ENCODE results near the gene EIF2B2. TPM values are rescaled to one million over a fixed set of nuclear protein-coding genes. Genes with fewer than 3 reads are reported as not detected.
A peak's percentile ranks its signal among the peaks of the same experiment; 100 is the strongest.
"Not testable (repeated sequence)": the region's sequence is repeated elsewhere in the genome, so short reads cannot be mapped to it uniquely, and the experiment has no call there.

EIF2B2 gene
- total RNA-seq, 4 donors from 2014 or later = 47.0 to 94.8 (median 69.3) TPM

DNA sequence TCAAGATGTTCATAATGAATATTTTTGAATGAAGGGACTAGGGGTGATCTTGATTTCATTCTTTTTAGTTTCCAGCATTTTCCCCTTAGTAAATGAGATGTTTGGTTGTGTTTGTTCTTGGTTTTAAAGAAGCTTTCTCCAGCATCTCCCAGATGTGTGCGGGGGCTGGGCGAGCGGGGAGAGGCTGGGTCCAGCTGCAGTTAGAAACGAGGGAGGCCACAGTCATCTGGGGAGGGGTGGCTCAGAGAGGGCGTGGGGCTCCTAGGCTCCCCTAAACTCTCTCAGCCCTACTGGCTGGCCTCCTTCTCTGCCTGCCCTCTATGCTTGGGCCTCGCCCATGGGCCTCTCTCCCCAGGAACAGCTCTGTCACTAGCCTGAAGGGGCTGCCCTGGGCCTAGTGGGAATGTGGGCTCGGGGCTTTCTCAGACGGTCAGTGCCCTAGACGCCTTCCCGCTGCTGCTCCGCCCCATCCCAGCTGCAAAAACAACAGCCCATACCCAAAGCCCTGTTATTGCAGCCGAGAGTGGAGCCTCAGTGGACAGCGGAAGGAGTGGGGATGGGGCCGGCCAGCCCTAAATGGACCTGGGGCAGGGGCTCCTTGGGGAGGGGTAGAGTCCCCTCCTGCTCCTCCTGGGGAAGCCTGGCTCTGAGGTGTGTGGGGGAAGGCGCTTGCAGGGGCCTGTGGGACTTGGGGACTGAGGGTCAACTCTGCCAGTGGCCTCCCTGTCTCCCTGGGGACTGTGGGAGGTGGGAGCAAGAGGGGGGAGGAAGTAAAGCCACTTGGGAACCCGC lies 18.3 kb upstream of the EIF2B2 start:
- H3K4me3 ChIP-seq (replicated peaks in 1 of 3) = no peak overlapping the region
- H3K4me1 ChIP-seq = peaks cover 15 to 42% of the 10 kb centered on the region in 2 donors
- no peaks in the 10 kb centered on the region for H3K9me3 ChIP-seq
- H3K36me3 ChIP-seq = no peaks in the 10 kb centered on the region
- intact Hi-C loops (cut with DNase I) = no loop called here
- no peak for TF ChIP-seq POLR2A (IDR thresholded peaks at IDR 0.05)
- TF ChIP-seq, protein P1, sequence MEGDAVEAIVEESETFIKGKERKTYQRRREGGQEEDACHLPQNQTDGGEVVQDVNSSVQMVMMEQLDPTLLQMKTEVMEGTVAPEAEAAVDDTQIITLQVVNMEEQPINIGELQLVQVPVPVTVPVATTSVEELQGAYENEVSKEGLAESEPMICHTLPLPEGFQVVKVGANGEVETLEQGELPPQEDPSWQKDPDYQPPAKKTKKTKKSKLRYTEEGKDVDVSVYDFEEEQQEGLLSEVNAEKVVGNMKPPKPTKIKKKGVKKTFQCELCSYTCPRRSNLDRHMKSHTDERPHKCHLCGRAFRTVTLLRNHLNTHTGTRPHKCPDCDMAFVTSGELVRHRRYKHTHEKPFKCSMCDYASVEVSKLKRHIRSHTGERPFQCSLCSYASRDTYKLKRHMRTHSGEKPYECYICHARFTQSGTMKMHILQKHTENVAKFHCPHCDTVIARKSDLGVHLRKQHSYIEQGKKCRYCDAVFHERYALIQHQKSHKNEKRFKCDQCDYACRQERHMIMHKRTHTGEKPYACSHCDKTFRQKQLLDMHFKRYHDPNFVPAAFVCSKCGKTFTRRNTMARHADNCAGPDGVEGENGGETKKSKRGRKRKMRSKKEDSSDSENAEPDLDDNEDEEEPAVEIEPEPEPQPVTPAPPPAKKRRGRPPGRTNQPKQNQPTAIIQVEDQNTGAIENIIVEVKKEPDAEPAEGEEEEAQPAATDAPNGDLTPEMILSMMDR (IDR thresholded peaks at IDR 0.05) = no peak
- DNase-seq = no peak
- H3K27me3 ChIP-seq = no peaks in the 10 kb centered on the region
- 59 to 93% methylated on average over 6 to 15 of the region's 16 CpGs for WGBS, 2 donors
- H3K27ac ChIP-seq = peak overlapping the region in 2 of 3 donors; percentile 33 to 54

DNA sequence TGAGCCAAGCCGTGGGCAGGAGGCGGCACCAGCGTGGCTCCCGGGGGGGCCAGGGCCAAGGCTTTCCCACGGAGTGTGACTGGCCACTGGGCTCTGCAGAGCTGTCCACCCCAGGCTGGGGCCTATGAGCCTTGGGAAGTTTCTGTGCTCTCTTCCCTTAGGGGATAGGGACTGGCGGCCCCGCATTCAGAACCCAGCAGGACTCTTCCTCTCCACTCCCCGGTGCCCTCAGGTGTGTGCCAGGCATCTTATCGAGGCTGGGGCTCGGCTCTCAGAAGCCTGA lies 17.8 kb upstream of the EIF2B2 start:
- Histone ChIP-seq H3K4me1 (peaks cover 15 to 37% of the 10 kb centered on the region in 2 donors), H3K27ac (peak overlapping the region; percentile 33 to 54 (median 43)), H3K27me3 (no peaks in the 10 kb centered on the region), H3K36me3 (no peaks in the 10 kb centered on the region), H3K4me3 (replicated peaks in 1 of 3) (no peak overlapping the region), H3K9me3 (no peaks in the 10 kb centered on the region)
- no peak for TF ChIP-seq POLR2A (IDR thresholded peaks at IDR 0.05)
- TF ChIP-seq, protein P1 (IDR thresholded peaks at IDR 0.05) = no peak
- 24 to 40% methylated on average over 3 to 10 of the region's 10 CpGs for WGBS, 2 donors
- intact Hi-C loops (cut with DNase I) = no loop called here
- DNase-seq = peak; percentile 64 to 67

DNA sequence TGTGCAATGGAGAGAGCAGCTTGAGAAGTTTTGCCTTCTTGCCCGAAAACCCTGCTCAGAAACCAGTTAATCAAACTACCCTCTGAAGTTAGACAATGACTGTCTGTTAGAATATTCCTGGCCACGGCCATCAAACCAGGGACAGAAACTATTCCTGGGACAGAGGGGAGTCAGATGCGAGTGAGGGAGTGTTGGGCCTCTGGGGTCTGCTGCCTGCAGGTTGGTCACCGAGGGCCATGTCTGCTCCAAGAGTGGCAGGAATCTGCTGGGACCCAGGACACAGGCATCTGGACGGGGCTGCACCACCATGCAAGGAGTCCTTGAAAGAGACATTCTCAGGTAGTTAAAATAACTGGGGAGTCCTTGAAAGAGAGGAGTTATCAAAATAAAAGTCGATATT lies 16.9 kb upstream of the EIF2B2 start:
- intact Hi-C loops (cut with DNase I) = no loop called here
- Histone ChIP-seq H3K36me3 (no peaks in the 10 kb centered on the region), H3K27ac (peak overlapping the region; percentile 43 to 54 (median 50)), H3K9me3 (no peaks in the 10 kb centered on the region), H3K4me1 (peaks cover 15 to 31% of the 10 kb centered on the region in 2 donors), H3K27me3 (no peaks in the 10 kb centered on the region), H3K4me3 (replicated peaks in 1 of 3) (no peak overlapping the region)
- TF ChIP-seq, protein P1 (IDR thresholded peaks at IDR 0.05) = no peak
- TF ChIP-seq POLR2A (IDR thresholded peaks at IDR 0.05) = no peak
- no peak for DNase-seq
- 62 to 65% methylated on average over 6 of the region's 6 CpGs for WGBS, 2 donors

DNA sequence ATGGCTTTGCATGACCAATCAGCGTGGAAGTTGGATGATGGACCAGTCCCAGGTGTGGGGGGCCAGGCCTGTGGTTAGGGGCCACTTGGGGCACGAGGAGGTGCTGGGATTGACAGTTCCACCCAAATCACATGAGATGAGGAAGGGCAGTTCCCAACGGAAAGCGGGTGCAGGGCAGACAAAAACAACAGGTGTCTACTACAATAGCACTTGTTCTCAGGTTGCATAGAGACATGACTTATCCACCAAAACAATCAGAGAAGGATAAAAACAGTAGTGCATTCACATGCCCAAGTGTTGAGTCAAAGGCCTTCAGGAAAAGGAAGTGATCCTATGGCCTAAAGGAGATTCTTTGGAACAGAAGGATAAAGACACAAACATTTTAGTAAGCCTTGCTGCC lies 14.6 kb upstream of the EIF2B2 start:
- H3K4me1 ChIP-seq = peaks cover 15 to 23% of the 10 kb centered on the region in 2 donors
- intact Hi-C loops (cut with DNase I) = no loop called here
- no peak for DNase-seq
- WGBS, 2 donors = 56 to 63% methylated on average over 4 of the region's 4 CpGs
- no peak overlapping the region for H3K27ac ChIP-seq
- H3K9me3 ChIP-seq = no peaks in the 10 kb centered on the region
- no peak overlapping the region for H3K4me3 ChIP-seq (replicated peaks in 1 of 3)
- TF ChIP-seq POLR2A (IDR thresholded peaks at IDR 0.05) = no peak
- TF ChIP-seq, protein P1 (IDR thresholded peaks at IDR 0.05) = no peak
- H3K27me3 ChIP-seq = no peaks in the 10 kb centered on the region
- H3K36me3 ChIP-seq = no peaks in the 10 kb centered on the region

DNA sequence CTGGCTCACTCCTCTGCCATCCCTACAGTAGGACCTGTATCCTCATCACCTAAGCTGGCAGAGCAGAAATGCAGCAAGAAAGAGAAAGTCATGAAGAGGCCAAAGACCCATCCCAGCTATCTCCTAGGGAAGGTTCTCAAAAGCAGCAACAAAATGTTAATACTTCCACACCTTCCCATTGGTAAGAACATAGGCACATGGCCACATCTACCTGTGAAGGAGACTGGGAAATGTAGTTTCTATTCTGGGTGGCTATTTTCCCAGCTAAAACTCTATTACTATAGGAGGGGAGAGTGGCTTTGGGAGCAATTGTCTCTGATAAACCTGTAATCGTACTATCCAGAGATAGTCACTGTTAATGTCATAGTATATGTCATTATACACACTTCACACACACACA lies 13.7 kb upstream of the EIF2B2 start:
- intact Hi-C loops (cut with DNase I) = no loop called here
- Histone ChIP-seq H3K9me3 (no peaks in the 10 kb centered on the region), H3K4me3 (replicated peaks in 1 of 3) (no peak overlapping the region), H3K4me1 (peaks cover 15 to 23% of the 10 kb centered on the region in 2 donors), H3K36me3 (no peaks in the 10 kb centered on the region), H3K27ac (no peak overlapping the region), H3K27me3 (no peaks in the 10 kb centered on the region)
- DNase-seq = no peak
- no peak for TF ChIP-seq POLR2A (IDR thresholded peaks at IDR 0.05)
- TF ChIP-seq, protein P1 (IDR thresholded peaks at IDR 0.05) = no peak
- 93 to 97% methylated on average over 1 of the region's 1 CpG for WGBS, 2 donors

DNA sequence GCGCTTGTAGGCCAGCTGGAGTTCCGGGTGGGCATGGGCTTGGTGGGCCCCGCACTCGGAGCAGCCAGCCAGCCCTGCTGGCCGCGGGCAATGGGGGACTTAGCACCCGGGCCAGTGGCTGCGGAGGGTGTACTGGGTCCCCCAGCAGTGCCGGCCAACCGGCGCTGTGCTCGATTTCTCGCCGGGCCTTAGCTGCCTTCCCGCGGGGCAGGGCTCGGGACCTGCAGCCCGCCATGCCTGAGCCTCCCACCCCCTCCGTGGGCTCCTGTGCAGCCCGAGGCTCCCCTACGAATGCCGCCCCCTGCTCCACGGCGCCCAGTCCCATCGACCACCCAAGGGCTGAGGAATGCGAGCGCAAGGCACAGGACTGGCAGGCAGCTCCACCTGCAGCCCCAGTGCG lies 8.5 kb upstream of the EIF2B2 start:
- H3K36me3 ChIP-seq; DNase-seq; H3K27ac ChIP-seq; H3K4me1 ChIP-seq; H3K9me3 ChIP-seq; intact Hi-C loops (cut with DNase I); H3K27me3 ChIP-seq; H3K4me3 ChIP-seq (replicated peaks in 1 of 3): not testable (repeated sequence)
- 93 to 94% methylated on average over 14 to 19 of the region's 28 CpGs for WGBS, 2 donors

DNA sequence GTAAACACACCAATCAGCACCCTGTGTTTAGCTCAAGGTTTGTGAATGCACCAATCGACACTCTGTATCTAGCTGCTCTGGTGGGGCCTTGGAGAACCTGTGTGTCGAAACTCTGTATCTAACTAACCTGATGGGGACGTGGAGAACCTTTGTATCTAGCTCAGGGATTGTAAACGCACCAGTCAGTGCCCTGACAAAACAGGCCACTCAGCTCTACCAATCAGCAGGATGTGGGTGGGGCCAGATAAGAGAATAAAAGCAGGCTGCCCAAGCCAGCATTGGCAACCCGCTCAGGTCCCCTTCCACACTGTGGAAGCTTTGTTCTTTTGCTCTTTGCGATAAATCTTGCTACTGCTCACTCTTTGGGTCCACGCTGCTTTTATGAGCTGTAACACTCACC lies 6.9 kb upstream of the EIF2B2 start:
- DNase-seq; H3K36me3 ChIP-seq; H3K27ac ChIP-seq; H3K4me1 ChIP-seq; H3K9me3 ChIP-seq; H3K27me3 ChIP-seq; intact Hi-C loops (cut with DNase I); H3K4me3 ChIP-seq (replicated peaks in 1 of 3): not testable (repeated sequence)
- WGBS, 2 donors = 86 to 92% methylated on average over 4 of the region's 7 CpGs
